ENCODE results near the gene CTXN3. TPM values are rescaled to one million over a fixed set of nuclear protein-coding genes. Genes with fewer than 3 reads are reported as not detected.

The CTXN3 gene
- total and polyA plus RNA-seq, 7 donors, result 0.06 to 0.69 (median 0.51) TPM; not detected in 3

DNA sequence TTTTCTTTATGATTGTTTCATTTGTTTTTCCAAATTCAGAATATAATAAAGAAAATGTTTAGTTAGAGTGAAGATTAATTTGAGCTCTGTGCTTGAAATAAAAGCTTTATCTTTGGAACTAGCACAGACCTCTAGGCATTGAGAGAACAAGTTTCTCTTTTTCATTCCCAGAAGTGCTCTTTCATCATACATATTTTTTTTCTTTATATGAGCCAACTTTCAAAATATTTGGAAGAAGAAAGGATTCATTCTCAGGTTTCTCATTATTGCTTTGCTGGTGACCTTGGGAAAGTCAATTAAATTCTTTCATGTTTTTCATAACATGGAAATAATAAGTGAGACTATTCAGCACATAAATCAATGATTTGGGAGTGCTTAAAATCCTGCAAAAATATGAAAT is 16.8 kb downstream of the CTXN3 start:
- intact Hi-C loops (cut with DNase I), result loop anchor here in 1 of 2 donors (10.0 kb wide), 1 partner anchor 529 kb away; no protein-coding TSS in a partner anchor
- peaks cover 18% of the 10 kb centered on the region for H3K4me1 ChIP-seq
- H3K4me3 ChIP-seq, result no peak overlapping the region
- DNase-seq (no peak), ATAC-seq (no peak)
- TF ChIP-seq, protein P1, sequence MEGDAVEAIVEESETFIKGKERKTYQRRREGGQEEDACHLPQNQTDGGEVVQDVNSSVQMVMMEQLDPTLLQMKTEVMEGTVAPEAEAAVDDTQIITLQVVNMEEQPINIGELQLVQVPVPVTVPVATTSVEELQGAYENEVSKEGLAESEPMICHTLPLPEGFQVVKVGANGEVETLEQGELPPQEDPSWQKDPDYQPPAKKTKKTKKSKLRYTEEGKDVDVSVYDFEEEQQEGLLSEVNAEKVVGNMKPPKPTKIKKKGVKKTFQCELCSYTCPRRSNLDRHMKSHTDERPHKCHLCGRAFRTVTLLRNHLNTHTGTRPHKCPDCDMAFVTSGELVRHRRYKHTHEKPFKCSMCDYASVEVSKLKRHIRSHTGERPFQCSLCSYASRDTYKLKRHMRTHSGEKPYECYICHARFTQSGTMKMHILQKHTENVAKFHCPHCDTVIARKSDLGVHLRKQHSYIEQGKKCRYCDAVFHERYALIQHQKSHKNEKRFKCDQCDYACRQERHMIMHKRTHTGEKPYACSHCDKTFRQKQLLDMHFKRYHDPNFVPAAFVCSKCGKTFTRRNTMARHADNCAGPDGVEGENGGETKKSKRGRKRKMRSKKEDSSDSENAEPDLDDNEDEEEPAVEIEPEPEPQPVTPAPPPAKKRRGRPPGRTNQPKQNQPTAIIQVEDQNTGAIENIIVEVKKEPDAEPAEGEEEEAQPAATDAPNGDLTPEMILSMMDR (IDR thresholded peaks at IDR 0.05), result no peak
- peak overlapping the region; percentile 69 for H3K27ac ChIP-seq
- H3K27me3 ChIP-seq (ENCODE audit: insufficient read depth in 3 of 3, low read length in 2 of 3), result no peaks in the 10 kb centered on the region
- no peaks in the 10 kb centered on the region for H3K36me3 ChIP-seq (ENCODE audit: insufficient read depth in 1 of 2, low read depth in 1 of 2)
- H3K9me3 ChIP-seq, result no peaks in the 10 kb centered on the region

DNA sequence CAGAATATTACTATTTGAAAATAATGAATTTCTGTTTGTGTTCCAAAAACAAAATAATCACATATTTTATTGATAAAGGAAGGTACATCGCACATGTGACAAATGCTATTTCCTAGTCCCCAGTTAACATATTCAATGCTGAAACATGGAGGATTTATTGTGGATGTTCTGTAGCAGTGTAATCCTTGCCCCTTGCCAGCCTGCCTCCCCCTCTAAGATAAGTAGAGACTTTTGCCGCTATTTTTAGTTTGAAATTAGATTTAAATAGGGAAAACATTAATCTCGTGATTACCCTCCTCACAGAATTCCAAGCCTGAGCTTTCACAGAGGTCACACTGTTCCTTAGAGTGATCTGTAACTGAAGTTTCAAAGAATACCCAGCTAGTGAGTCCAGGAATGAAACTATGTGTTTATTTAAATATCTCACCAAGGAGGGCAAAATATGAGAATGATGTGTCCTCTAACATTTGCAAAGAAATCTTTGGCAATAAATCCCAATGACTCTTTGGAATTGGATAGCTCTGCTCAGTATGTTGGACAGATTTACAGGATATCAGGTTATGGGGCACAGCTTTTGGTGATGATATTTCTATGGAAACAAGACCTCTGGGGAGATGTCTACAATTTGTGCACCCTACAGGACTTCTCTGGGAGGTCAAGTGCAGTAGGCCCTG is 17.3 kb downstream of the CTXN3 start:
- no peaks in the 10 kb centered on the region for H3K27me3 ChIP-seq (ENCODE audit: insufficient read depth in 3 of 3, low read length in 2 of 3)
- intact Hi-C loops (cut with DNase I), result loop anchor here in 1 of 2 donors (10.0 kb wide), 1 partner anchor 529 kb away; no protein-coding TSS in a partner anchor
- no peaks in the 10 kb centered on the region for H3K36me3 ChIP-seq (ENCODE audit: insufficient read depth in 1 of 2, low read depth in 1 of 2)
- H3K4me1 ChIP-seq, result peaks cover 16% of the 10 kb centered on the region
- no peaks in the 10 kb centered on the region for H3K9me3 ChIP-seq
- peak; percentile 37 to 66 (median 57) for ATAC-seq
- H3K4me3 ChIP-seq, result no peak overlapping the region
- TF ChIP-seq, protein P1 (IDR thresholded peaks at IDR 0.05), result no peak
- DNase-seq, result no peak
- peak overlapping the region; percentile 69 for H3K27ac ChIP-seq
- WGBS, 3 donors, result 23 to 34% (median 26%) methylated on average over 3 of the region's 3 CpGs

DNA sequence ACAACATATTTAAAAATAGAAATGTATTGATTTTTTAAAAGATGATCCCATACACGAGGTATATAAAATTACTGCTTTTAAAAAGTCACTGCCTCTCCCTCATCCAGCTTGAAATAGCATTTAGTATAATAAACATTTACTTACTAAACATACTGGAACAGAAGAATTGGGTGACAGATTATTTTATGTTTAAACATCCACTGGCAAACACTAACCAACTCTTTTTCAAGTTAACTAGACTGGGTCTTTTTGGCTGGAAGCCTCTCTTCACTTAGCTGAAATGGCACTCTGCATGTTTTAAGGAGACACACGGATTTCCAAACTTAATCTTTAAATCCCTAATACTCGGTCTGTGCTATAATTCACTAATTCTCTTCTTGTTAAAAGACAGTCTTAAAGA is 19.0 kb downstream of the CTXN3 start:
- H3K4me1 ChIP-seq, result peaks cover 17% of the 10 kb centered on the region
- no peak overlapping the region for H3K27ac ChIP-seq
- intact Hi-C loops (cut with DNase I), result loop anchor here in 1 of 2 donors (10.0 kb wide), 1 partner anchor 527 kb away; no protein-coding TSS in a partner anchor
- H3K9me3 ChIP-seq, result no peaks in the 10 kb centered on the region
- DNase-seq (no peak), ATAC-seq (no peak)
- TF ChIP-seq, protein P1 (IDR thresholded peaks at IDR 0.05), result no peak
- 38 to 57% (median 39%) methylated on average over 3 of the region's 3 CpGs for WGBS, 3 donors
- no peak overlapping the region for H3K4me3 ChIP-seq
- no peaks in the 10 kb centered on the region for H3K36me3 ChIP-seq (ENCODE audit: insufficient read depth in 1 of 2, low read depth in 1 of 2)
- no peaks in the 10 kb centered on the region for H3K27me3 ChIP-seq (ENCODE audit: insufficient read depth in 3 of 3, low read length in 2 of 3)

DNA sequence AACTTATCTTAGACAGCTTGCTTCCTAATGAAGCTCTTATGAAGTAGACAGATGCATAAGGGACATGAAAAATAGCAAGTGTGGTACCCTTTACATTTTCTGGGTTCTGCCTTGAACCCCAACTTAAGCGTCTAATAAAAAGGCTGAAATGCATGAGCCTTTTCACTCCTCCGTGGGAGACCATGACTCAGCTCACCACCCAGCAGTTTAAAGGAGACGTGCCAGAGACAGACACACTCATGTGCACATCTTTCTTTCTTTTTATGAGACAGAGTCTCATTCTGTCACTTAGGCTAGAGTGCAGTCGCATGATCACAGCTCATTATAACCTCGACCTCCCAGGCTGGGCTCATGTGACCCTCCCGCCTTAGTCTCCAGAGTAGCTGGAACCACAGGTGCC is 22.3 kb downstream of the CTXN3 start:
- Histone ChIP-seq H3K4me3 (no peak overlapping the region), H3K27me3 (ENCODE audit: insufficient read depth in 3 of 3, low read length in 2 of 3) (no peaks in the 10 kb centered on the region), H3K4me1 (peaks cover 11% of the 10 kb centered on the region), H3K36me3 (ENCODE audit: insufficient read depth in 1 of 2, low read depth in 1 of 2) (no peaks in the 10 kb centered on the region), H3K9me3 (no peaks in the 10 kb centered on the region), H3K27ac (no peak overlapping the region)
- 91 to 94% (median 92%) methylated on average over 6 of the region's 6 CpGs for WGBS, 3 donors
- no peak for ATAC-seq
- TF ChIP-seq, protein P1 (IDR thresholded peaks at IDR 0.05), result no peak
- DNase-seq, result no peak
- intact Hi-C loops (cut with DNase I), result no loop called here

Measured in psoas muscle (tissue), 8 donors.